Neuronal stem cell (in vitro differentiated cells): Measurements from ENCODE around the gene PHRF1.
"Not testable (repeated sequence)": the region's sequence is repeated elsewhere in the genome, so short reads cannot be mapped to it uniquely, and the experiment has no call there.

ENCODE experiments used
- DNase-seq: peaks from one replicate; pipeline ENCODE4 v3.0.0-alpha.2; 2013; ENCODE audit warnings: low spot score
- H2AFZ ChIP-seq: one replicate; pipeline ENCODE4 v1.6.1; 2013; ENCODE audit warnings: mild to moderate bottlenecking, low read length, inconsistent platforms
- H2AK5ac ChIP-seq: 2 replicates; pipeline ENCODE4 v1.6.1; 2013; ENCODE audit warnings: low read depth, mild to moderate bottlenecking, inconsistent platforms, low read length, moderate library complexity, mixed read lengths
- H2BK120ac ChIP-seq: 2 replicates; pipeline ENCODE4 v1.6.1; 2013; ENCODE audit warnings: low read depth, mild to moderate bottlenecking, inconsistent platforms, low read length, moderate library complexity, mixed read lengths
- H2BK12ac ChIP-seq: one replicate; pipeline ENCODE4 v1.6.1; 2013; ENCODE audit warnings: low read length, inconsistent platforms
- H2BK15ac ChIP-seq: 2 replicates; pipeline ENCODE4 v1.6.1; 2013; ENCODE audit warnings: mild to moderate bottlenecking, low read length, inconsistent platforms, mixed read lengths
- H2BK5ac ChIP-seq: one replicate; pipeline ENCODE4 v1.6.1; 2013; ENCODE audit warnings: inconsistent platforms, mild to moderate bottlenecking, low read length, moderate library complexity
- H3K14ac ChIP-seq: one replicate; pipeline ENCODE4 v1.6.1; 2013; ENCODE audit warnings: low read length, inconsistent platforms
- H3K18ac ChIP-seq: 2 replicates; pipeline ENCODE4 v1.6.1; 2013; ENCODE audit warnings: low read length, inconsistent platforms
- H3K23ac ChIP-seq: 2 replicates; pipeline ENCODE4 v1.6.1; 2013; ENCODE audit warnings: low read depth, mild to moderate bottlenecking, mixed read lengths, low read length, inconsistent platforms; ENCODE audit not compliant: poor library complexity
- H3K27ac ChIP-seq: replicated peaks from 3 replicates; pipeline ENCODE4 v1.5.1; 2013; ENCODE audit warnings: low read length, inconsistent platforms
- H3K27me3 ChIP-seq, 3 experiments: 2 replicates each; pipeline ENCODE4 v1.6.1; 2013; ENCODE audit warnings: low read length in 3 of 3, mild to moderate bottlenecking in 2 of 3, inconsistent platforms in 1 of 3, low read depth in 1 of 3, mixed read lengths in 1 of 3, moderate library complexity in 1 of 3; ENCODE audit not compliant: control insufficient read depth in 3 of 3, insufficient read depth in 3 of 3
- H3K36me3 ChIP-seq, 2 donors: replicated peaks in 1 of 2; 2 replicates each; pipeline ENCODE4 v1.6.1; 2013; ENCODE audit warnings: low read length in 2 of 2; ENCODE audit not compliant: control insufficient read depth in 2 of 2, insufficient read depth in 2 of 2
- H3K4ac ChIP-seq: 2 replicates; pipeline ENCODE4 v1.6.1; 2013; ENCODE audit warnings: inconsistent platforms, mild to moderate bottlenecking, low read length, moderate library complexity
- H3K4me1 ChIP-seq, 2 donors: 1 replicate in 1 of 2; 2 replicates in 1 of 2; pipeline ENCODE4 v1.6.1; 2013; ENCODE audit warnings: low read length in 2 of 2, low read depth in 1 of 2; ENCODE audit not compliant: control insufficient read depth in 2 of 2, insufficient read depth in 1 of 2
- H3K4me2 ChIP-seq: one replicate; pipeline ENCODE4 v1.6.1; 2013; ENCODE audit warnings: mild to moderate bottlenecking, low read length, inconsistent platforms; ENCODE audit not compliant: insufficient read depth, poor library complexity, severe bottlenecking
- H3K4me3 ChIP-seq, 2 donors: 2 replicates each; pipeline ENCODE4 v1.5.1; 2013; ENCODE audit warnings: low read length in 2 of 2, mild to moderate bottlenecking in 2 of 2, inconsistent platforms in 1 of 2, moderate library complexity in 1 of 2
- H3K79me1 ChIP-seq: one replicate; pipeline ENCODE4 v1.6.1; 2013; ENCODE audit warnings: low read depth, mild to moderate bottlenecking, inconsistent platforms, low read length, moderate library complexity
- H3K9ac ChIP-seq: one replicate; pipeline ENCODE4 v1.6.1; 2013; ENCODE audit warnings: mild to moderate bottlenecking, low read depth, low read length, inconsistent platforms; ENCODE audit not compliant: poor library complexity
- H3K9me3 ChIP-seq, 2 donors: replicated peaks in 1 of 2; 2 replicates each; pipeline versions ENCODE3 to v1.6.1; 2013; ENCODE audit warnings: low read length in 2 of 2, mild to moderate bottlenecking in 2 of 2, inconsistent platforms in 1 of 2, low read depth in 1 of 2, mixed read lengths in 1 of 2, moderate library complexity in 1 of 2; ENCODE audit not compliant: control insufficient read depth in 2 of 2, insufficient read depth in 1 of 2
- H4K8ac ChIP-seq: one replicate; pipeline ENCODE4 v1.6.1; 2013; ENCODE audit warnings: low read depth, mild to moderate bottlenecking, inconsistent platforms, low read length, moderate library complexity
- H4K91ac ChIP-seq: one replicate; pipeline ENCODE4 v1.6.1; 2013; ENCODE audit warnings: low read length, low read depth, mild to moderate bottlenecking, inconsistent platforms; ENCODE audit not compliant: poor library complexity
- WGBS, 2 donors: extraction: QIAGEN DNeasy Blood & Tissue Kit; methylation state at CpG; one replicate each; pipeline ENCODE4 v1.1.7; 2013; ENCODE audit warnings: missing lambda C conversion rate in 2 of 2, mixed read lengths in 1 of 2; ENCODE audit not compliant: insufficient read length in 2 of 2, insufficient replicate concordance in 1 of 2; ENCODE audit errors: extremely low coverage in 2 of 2; 5-methylcytosine and 5-hydroxymethylcytosine counted together

Gene PHRF1

DNA sequence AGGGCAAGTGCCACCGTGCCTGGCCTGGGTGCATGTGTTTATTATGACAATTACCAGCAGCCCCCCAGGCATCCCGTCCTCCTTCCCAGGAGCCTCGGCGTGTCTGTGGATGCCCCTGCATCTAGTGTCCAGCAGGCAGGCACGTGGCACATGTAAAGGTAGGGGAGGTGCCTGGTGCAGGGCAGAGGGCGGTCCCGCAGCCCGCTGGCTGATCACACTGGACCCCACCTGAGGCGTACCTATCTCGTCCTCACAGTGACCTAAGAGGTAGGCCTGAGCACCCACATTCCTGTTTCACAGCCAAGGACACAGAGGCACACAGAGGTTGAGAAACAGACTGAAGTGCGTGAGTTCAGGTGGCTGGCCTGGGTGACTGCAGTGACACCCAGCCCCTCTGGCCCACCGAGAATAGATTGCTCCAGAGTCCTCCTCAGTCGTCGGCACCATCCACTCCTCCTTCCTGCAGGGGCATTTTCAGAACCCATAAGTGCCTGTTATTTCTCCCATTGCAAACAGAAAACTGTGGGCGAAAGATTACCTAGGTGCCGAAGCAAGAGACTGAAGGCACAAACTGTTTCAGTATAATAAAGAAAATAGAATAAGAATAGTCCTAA is 3.0 kb upstream of the PHRF1 start:
- Histone ChIP-seq H4K91ac (no peak overlapping the region), H2BK5ac (no peak overlapping the region), H2AK5ac (peak overlapping the region; percentile 63), H3K4me2 (no peak overlapping the region), H2BK12ac (no peak overlapping the region), H3K23ac (peak overlapping the region; percentile 55), H3K14ac (no peak overlapping the region), H3K9ac (no peak overlapping the region), H3K4me1 (peaks cover 34 to 38% of the 10 kb centered on the region in 2 donors), H3K79me1 (peaks cover 11% of the 10 kb centered on the region), H3K4me3 (no peak overlapping the region), H2BK15ac (peak overlapping the region; percentile 37), H3K36me3 (peaks cover 0 to 5% of the 10 kb centered on the region in 2 donors), H2AFZ (no peak overlapping the region), H3K9me3 (no peaks in the 10 kb centered on the region), H2BK120ac (no peak overlapping the region), H3K27ac (no peak overlapping the region), H3K27me3 (peaks cover 3 to 29% (median 13%) of the 10 kb centered on the region in 3 experiments), H4K8ac (no peak overlapping the region), H3K18ac (peak overlapping the region; percentile 3), H3K4ac (no peak overlapping the region)
- no CpG with 5 or more reads among the region's 16 CpGs for WGBS, 2 donors
- DNase-seq = no peak

DNA sequence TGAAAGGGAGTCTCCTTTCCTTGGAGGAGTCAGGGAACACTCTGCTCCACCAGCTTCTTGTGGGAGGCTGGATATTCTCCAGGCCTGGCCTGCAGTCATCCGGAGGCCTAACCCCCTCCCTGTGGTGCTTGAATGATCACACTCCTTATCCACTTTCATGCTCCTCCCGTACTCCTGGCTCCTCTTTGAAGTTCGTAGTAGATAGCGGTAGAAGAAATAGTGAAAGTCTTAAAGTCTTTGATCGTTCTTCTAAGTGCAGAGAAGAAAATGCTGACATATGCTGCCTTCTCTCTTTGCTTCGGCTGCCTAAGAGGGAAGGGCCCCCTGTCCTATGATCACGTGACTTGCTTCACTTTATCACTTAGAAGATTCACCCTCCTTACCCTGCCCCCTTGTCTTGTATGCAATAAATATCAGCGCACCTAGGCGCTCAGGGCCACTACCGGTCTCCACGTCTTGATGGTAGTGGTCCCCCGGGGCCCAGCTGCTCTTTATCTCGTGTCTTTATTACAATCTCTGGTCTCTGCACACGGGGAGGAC is 2.2 kb upstream of the PHRF1 start:
- not testable (repeated sequence) for H2BK12ac ChIP-seq, H2AK5ac ChIP-seq, H4K91ac ChIP-seq, H3K4me2 ChIP-seq, H3K14ac ChIP-seq, H2BK120ac ChIP-seq, H3K36me3 ChIP-seq, DNase-seq, H2BK5ac ChIP-seq, H4K8ac ChIP-seq, H3K4me3 ChIP-seq, H3K23ac ChIP-seq, H3K4ac ChIP-seq, H3K9me3 ChIP-seq, H3K27ac ChIP-seq, H3K9ac ChIP-seq, H3K18ac ChIP-seq
- WGBS, 2 donors = no CpG with 5 or more reads among the region's 14 CpGs
- peaks cover 31 to 37% of the 10 kb centered on the region in 2 donors for H3K4me1 ChIP-seq
- peaks cover 3 to 29% (median 13%) of the 10 kb centered on the region in 3 experiments for H3K27me3 ChIP-seq
- H3K79me1 ChIP-seq = peaks cover 14% of the 10 kb centered on the region
- H2AFZ ChIP-seq = peak overlapping the region; percentile 100
- H2BK15ac ChIP-seq = peak overlapping the region; percentile 75

DNA sequence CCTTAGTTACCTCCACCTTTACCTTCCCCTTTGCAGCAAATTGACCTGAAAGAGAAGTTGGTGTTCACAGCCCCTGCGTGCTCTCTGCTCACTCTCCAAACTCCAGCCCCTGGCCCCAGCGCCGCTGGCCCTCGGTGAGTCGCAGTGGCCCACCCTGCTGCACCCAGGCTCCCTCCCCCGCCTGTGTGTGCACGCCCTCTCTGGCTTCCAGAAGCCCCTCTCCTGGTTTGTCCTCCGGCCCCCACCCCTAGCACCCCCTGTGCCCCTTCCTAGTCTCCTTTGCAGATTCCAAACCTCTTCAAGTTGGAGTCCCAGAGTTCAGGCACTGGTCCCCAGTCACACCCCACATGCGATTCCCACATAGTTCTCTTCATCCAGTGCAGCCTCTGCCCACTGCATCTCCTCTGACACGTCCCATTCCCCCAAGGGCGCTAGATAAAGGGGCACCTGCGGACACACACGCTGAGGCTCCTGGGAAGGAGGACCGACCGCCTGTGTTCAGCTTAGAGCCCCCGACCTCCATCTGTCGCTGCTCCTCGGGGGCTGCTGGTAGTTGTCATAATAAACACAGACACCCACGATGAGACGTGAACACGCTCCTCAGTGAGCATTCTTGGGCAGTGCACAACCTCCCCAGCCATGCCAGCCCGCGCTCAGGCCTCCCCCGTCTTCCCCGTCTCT is 1.5 kb upstream of the PHRF1 start:
- peak overlapping the region; percentile 22 for H2BK5ac ChIP-seq
- peaks cover 3 to 9% of the 10 kb centered on the region in 2 donors for H3K36me3 ChIP-seq
- H2BK12ac ChIP-seq = no peak overlapping the region
- H3K27ac ChIP-seq = no peak overlapping the region
- H3K4me2 ChIP-seq = peak overlapping the region; percentile 94
- peaks cover 3 to 29% (median 13%) of the 10 kb centered on the region in 3 experiments for H3K27me3 ChIP-seq
- no peak overlapping the region for H3K14ac ChIP-seq
- no peaks in the 10 kb centered on the region for H3K9me3 ChIP-seq
- no peak overlapping the region for H2BK120ac ChIP-seq
- peaks cover 26 to 31% of the 10 kb centered on the region in 2 donors for H3K4me1 ChIP-seq
- peaks cover 20% of the 10 kb centered on the region for H3K79me1 ChIP-seq
- H2BK15ac ChIP-seq = peak overlapping the region; percentile 75
- H3K9ac ChIP-seq = peak overlapping the region; percentile 77
- H4K8ac ChIP-seq = no peak overlapping the region
- WGBS, 2 donors = no CpG with 5 or more reads among the region's 25 CpGs
- peak overlapping the region; percentile 5 for H3K18ac ChIP-seq
- H3K23ac ChIP-seq = peak overlapping the region; percentile 0
- peak overlapping the region; percentile 86 to 96 for H3K4me3 ChIP-seq
- H4K91ac ChIP-seq = no peak overlapping the region
- no peak overlapping the region for H3K4ac ChIP-seq
- H2AK5ac ChIP-seq = peak overlapping the region; percentile 81
- DNase-seq = no peak
- peak overlapping the region; percentile 100 for H2AFZ ChIP-seq
